Muscle layer of colon (tissue), 2 donors: ENCODE measurements around the gene GJC1.
A peak's percentile ranks its signal among the peaks of the same experiment; 100 is the strongest.

Experiments used
- H3K27ac ChIP-seq: one replicate; pipeline ENCODE4 v1.7.0; 2013; ENCODE audit warnings: low read depth, mild to moderate bottlenecking, low read length, moderate library complexity
- H3K27me3 ChIP-seq, 2 donors: one replicate each; pipeline ENCODE4 v1.7.0; 2013; ENCODE audit warnings: low read length in 2 of 2, mild to moderate bottlenecking in 2 of 2; ENCODE audit not compliant: insufficient read depth in 2 of 2, control insufficient read depth in 1 of 2
- H3K36me3 ChIP-seq: one replicate; pipeline ENCODE4 v1.7.0; 2013; ENCODE audit warnings: mild to moderate bottlenecking, low read length; ENCODE audit not compliant: insufficient read depth
- H3K4me1 ChIP-seq: one replicate; pipeline ENCODE4 v1.7.0; 2013; ENCODE audit warnings: mild to moderate bottlenecking, low read length; ENCODE audit not compliant: insufficient read depth
- H3K4me3 ChIP-seq, 2 donors: one replicate each; pipeline ENCODE4 v1.7.0; 2013; ENCODE audit warnings: low read length in 2 of 2, low read depth in 1 of 2, mild to moderate bottlenecking in 1 of 2, moderate library complexity in 1 of 2
- H3K9ac ChIP-seq: one replicate; pipeline ENCODE4 v1.7.0; 2013; ENCODE audit warnings: low read length
- H3K9me3 ChIP-seq: one replicate; pipeline ENCODE4 v1.7.0; 2013; ENCODE audit warnings: mild to moderate bottlenecking, low read length
- donor health status: abdominal sarcoma.
- donor health status: Adenocarcinoma of cecum.

The GJC1 gene

GRCh38 chr17:44781551-44782325, 48.3 kb downstream of the GJC1 start:
- Histone ChIP-seq H3K4me1 (peaks cover 44% of the 10 kb centered on the region), H3K27me3 (no peaks in the 10 kb centered on the region), H3K9me3 (no peaks in the 10 kb centered on the region), H3K36me3 (no peaks in the 10 kb centered on the region), H3K4me3 (no peak overlapping the region), H3K27ac (peak overlapping the region; percentile 77), H3K9ac (no peak overlapping the region)

- Histone ChIP-seq H3K9ac (no peak overlapping the region), H3K27me3 (no peaks in the 10 kb centered on the region), H3K36me3 (no peaks in the 10 kb centered on the region), H3K9me3 (no peaks in the 10 kb centered on the region), H3K27ac (peak overlapping the region; percentile 77), H3K4me3 (no peak overlapping the region), H3K4me1 (peaks cover 44% of the 10 kb centered on the region)
Observed at GRCh38 chr17:44780845-44781480, 49.1 kb downstream of the GJC1 start.

GRCh38 chr17:44780161-44780560, 49.9 kb downstream of the GJC1 start:
- peaks cover 43% of the 10 kb centered on the region for H3K4me1 ChIP-seq
- no peak overlapping the region for H3K4me3 ChIP-seq
- no peaks in the 10 kb centered on the region for H3K9me3 ChIP-seq
- H3K36me3 ChIP-seq = no peaks in the 10 kb centered on the region
- no peaks in the 10 kb centered on the region for H3K27me3 ChIP-seq
- H3K9ac ChIP-seq = no peak overlapping the region
- H3K27ac ChIP-seq = peak overlapping the region; percentile 77

- peak overlapping the region in 1 of 2 donors; percentile 55 for H3K4me3 ChIP-seq
- no peaks in the 10 kb centered on the region for H3K36me3 ChIP-seq
- no peaks in the 10 kb centered on the region for H3K9me3 ChIP-seq
- no peaks in the 10 kb centered on the region for H3K27me3 ChIP-seq
- peak overlapping the region; percentile 77 for H3K27ac ChIP-seq
- no peak overlapping the region for H3K9ac ChIP-seq
- H3K4me1 ChIP-seq = peaks cover 43% of the 10 kb centered on the region
Observed at GRCh38 chr17:44779211-44780025, 50.7 kb downstream of the GJC1 start.

- H3K27me3 ChIP-seq = no peaks in the 10 kb centered on the region
- no peak overlapping the region for H3K9ac ChIP-seq
- H3K36me3 ChIP-seq = no peaks in the 10 kb centered on the region
- peak overlapping the region; percentile 77 for H3K27ac ChIP-seq
- H3K4me1 ChIP-seq = peaks cover 43% of the 10 kb centered on the region
- H3K4me3 ChIP-seq = peak overlapping the region in 1 of 2 donors; percentile 55
- no peaks in the 10 kb centered on the region for H3K9me3 ChIP-seq
Observed at GRCh38 chr17:44778656-44779210, 51.4 kb downstream of the GJC1 start.

GRCh38 chr17:44777394-44778348, 52.4 kb downstream of the GJC1 start:
- Histone ChIP-seq H3K4me1 (peaks cover 39% of the 10 kb centered on the region), H3K27me3 (peaks cover 0 to 6% of the 10 kb centered on the region in 2 donors), H3K27ac (no peak overlapping the region), H3K36me3 (no peaks in the 10 kb centered on the region), H3K9me3 (no peaks in the 10 kb centered on the region), H3K9ac (no peak overlapping the region), H3K4me3 (no peak overlapping the region)

- peak overlapping the region; percentile 79 for H3K27ac ChIP-seq
- H3K4me1 ChIP-seq = peaks cover 30% of the 10 kb centered on the region
- H3K27me3 ChIP-seq = peaks cover 6 to 7% of the 10 kb centered on the region in 2 donors
- peak overlapping the region; percentile 54 for H3K9ac ChIP-seq
- no peaks in the 10 kb centered on the region for H3K36me3 ChIP-seq
- H3K4me3 ChIP-seq = peak overlapping the region; percentile 72 to 90
- H3K9me3 ChIP-seq = no peaks in the 10 kb centered on the region
Observed at GRCh38 chr17:44776628-44777393, 53.3 kb downstream of the GJC1 start.

- Histone ChIP-seq H3K9me3 (no peaks in the 10 kb centered on the region), H3K27ac (peak overlapping the region; percentile 79), H3K4me3 (peak overlapping the region; percentile 72 to 90), H3K27me3 (peaks cover 6 to 7% of the 10 kb centered on the region in 2 donors), H3K36me3 (no peaks in the 10 kb centered on the region), H3K9ac (peak overlapping the region; percentile 54), H3K4me1 (peaks cover 26% of the 10 kb centered on the region)
Observed at GRCh38 chr17:44775838-44776621, 54.1 kb downstream of the GJC1 start.

GRCh38 chr17:44775136-44775837, 54.8 kb downstream of the GJC1 start:
- no peak overlapping the region for H3K9ac ChIP-seq
- no peaks in the 10 kb centered on the region for H3K9me3 ChIP-seq
- peak overlapping the region; percentile 72 to 90 for H3K4me3 ChIP-seq
- H3K36me3 ChIP-seq = no peaks in the 10 kb centered on the region
- peaks cover 6 to 7% of the 10 kb centered on the region in 2 donors for H3K27me3 ChIP-seq
- peak overlapping the region; percentile 18 for H3K27ac ChIP-seq
- peaks cover 26% of the 10 kb centered on the region for H3K4me1 ChIP-seq
